DMS53 (cell line): ENCODE measurements around the gene PDE8B.

ENCODE experiments used
- DNase-seq: peaks from one replicate; lab custom pipeline; 2025; lab: John Stamatoyannopoulos, UW

The PDE8B gene

GRCh38 chr5:77192441-77193050 is 17.9 kb upstream of the PDE8B start:
- no peak for DNase-seq

GRCh38 chr5:77194762-77195161 is 15.7 kb upstream of the PDE8B start:
- no peak for DNase-seq

GRCh38 chr5:77197840-77198554 is 12.5 kb upstream of the PDE8B start:
- DNase-seq, result no peak

- no peak for DNase-seq
Observed at GRCh38 chr5:77200663-77201062, 9.8 kb upstream of the PDE8B start.

- no peak for DNase-seq
Observed at GRCh38 chr5:77202145-77202544, 8.3 kb upstream of the PDE8B start.

GRCh38 chr5:77204967-77205366 is 5.5 kb upstream of the PDE8B start:
- DNase-seq, result no peak

- DNase-seq, result no peak
Observed at GRCh38 chr5:77208507-77209163, 1.8 kb upstream of the PDE8B start.

GRCh38 chr5:77209495-77210090 is 887 bp upstream of the PDE8B start:
- peak; percentile 20 for DNase-seq

- peak; percentile 47 for DNase-seq
Observed at GRCh38 chr5:77210964-77211690, 647 bp downstream of the PDE8B start.

GRCh38 chr5:77211691-77212047 is 1.2 kb downstream of the PDE8B start:
- DNase-seq, result no peak

GRCh38 chr5:77213601-77214000 is 3.1 kb downstream of the PDE8B start:
- no peak for DNase-seq

GRCh38 chr5:77214151-77214550 is 3.7 kb downstream of the PDE8B start:
- no peak for DNase-seq

GRCh38 chr5:77218263-77218662 is 7.8 kb downstream of the PDE8B start:
- peak; percentile 52 for DNase-seq

GRCh38 chr5:77221115-77221514 is 10.6 kb downstream of the PDE8B start:
- no peak for DNase-seq

- no peak for DNase-seq
Observed at GRCh38 chr5:77222722-77223121, 12.2 kb downstream of the PDE8B start.

- no peak for DNase-seq
Observed at GRCh38 chr5:77223653-77224052, 13.2 kb downstream of the PDE8B start.

- DNase-seq, result no peak
Observed at GRCh38 chr5:77224672-77225355, 14.3 kb downstream of the PDE8B start.

- DNase-seq, result no peak
Observed at GRCh38 chr5:77225531-77225930, 15.1 kb downstream of the PDE8B start.

GRCh38 chr5:77229887-77230286 is 19.4 kb downstream of the PDE8B start:
- no peak for DNase-seq

- peak; percentile 33 for DNase-seq
Observed at GRCh38 chr5:77230727-77231470, 20.4 kb downstream of the PDE8B start.
